Measurements from ENCODE around the gene NMNAT1.
A peak's percentile ranks its signal among the peaks of the same experiment; 100 is the strongest.
"Not testable (repeated sequence)": the region's sequence is repeated elsewhere in the genome, so short reads cannot be mapped to it uniquely, and the experiment has no call there.

NMNAT1 gene

GRCh38 chr1:9942939-9943788 is at the start of gene NMNAT1, which contains the start of gene LZIC:
NMNAT1 (plus strand) TSS chr1:9943475; CDS start chr1:9972074, 28,599 bp downstream.
LZIC (minus strand) TSS chr1:9943391; CDS start chr1:9936619, 6,772 bp downstream.
- DNase-seq: peak; percentile 90 to 91

DNA sequence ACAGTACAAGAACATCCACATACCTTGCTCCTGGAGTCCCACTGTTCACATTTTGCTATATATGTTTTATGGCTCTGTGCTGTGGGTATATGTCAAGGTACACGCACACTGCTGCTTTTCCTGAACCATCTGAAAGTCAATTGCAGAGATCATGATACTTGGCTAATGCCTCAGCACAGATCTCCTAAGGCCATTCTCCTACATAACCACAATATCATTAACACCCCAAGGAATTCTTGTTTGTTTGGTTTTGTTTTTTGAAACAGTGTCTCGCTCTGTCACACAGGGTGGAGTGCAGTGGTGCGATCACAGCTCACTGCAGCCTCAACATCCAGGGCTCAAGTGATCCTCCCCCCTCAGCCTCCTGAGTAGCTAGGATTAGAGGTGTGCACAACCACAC is 49.2 kb upstream of the NMNAT1 start:
- no peak for DNase-seq

DNA sequence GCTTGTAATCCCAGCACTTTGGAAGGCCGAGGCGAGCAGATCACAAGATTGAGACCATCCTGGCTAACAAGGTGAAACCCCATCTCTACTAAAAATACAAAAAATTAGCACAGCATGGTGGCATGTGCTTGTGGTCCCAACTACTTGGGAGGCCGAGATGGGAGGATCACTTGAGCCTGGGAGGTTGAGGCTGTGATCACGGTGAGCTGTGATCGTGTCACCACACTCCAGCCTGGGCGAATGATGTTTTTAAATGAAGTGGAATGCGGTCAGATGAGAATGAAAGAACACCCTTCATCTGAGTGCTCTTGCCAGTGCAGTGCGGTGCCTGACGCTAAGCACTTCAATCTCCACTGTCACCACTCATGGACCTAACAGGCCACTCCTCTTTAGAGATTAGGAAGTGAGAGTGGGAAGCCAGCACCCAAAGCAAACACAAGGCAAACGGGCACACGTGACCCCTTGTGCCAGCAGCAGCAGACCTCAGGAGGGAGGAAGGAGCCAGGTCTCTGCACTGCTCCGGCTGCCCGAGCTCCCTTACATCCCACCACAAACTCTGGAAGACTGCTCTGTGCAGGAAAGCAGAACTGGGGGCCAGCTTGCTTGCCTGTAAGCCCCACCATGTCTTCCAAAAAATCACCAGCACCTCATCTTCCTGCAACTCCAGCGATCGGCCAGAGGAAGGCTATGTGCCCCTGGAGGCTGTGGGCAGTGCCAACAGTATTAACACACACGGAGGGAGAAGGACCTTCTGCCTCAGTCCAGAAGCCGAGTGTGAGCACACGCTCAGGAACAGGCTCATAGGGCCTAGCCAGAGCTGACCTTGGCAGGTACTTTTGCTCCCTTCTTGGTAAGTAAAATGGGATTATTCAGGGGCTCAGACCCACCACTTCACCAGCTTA is 42.9 kb upstream of the NMNAT1 start:
- DNase-seq: peak; percentile 70 to 76

- no peak for DNase-seq
Observed at GRCh38 chr1:9901148-9902059, 41.9 kb upstream of the NMNAT1 start.

GRCh38 chr1:9902060-9902452 is 41.2 kb upstream of the NMNAT1 start:
- DNase-seq: no peak

- no peak for DNase-seq
Observed at GRCh38 chr1:9903801-9904527, 39.3 kb upstream of the NMNAT1 start.

DNA sequence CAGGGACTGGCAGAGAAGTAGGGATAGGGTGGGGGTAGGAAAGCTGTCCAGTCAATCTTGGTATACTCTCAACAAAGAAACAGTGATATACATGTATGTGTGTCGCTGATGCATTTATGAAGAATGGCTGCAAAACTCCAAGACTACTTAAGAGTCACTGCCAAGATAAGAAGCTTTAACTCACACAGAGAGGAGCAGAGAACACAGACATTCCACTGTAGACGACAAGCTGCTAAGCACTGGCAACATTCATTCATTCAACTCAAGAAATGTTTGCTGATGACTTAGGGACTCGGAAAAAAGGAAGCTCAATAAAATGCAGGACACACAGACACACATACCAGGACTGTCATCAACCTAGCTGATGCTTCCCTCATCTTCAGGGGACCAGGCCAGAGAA is 38.7 kb upstream of the NMNAT1 start:
- no peak for DNase-seq

- DNase-seq: no peak
Observed at GRCh38 chr1:9905010-9905409, 38.3 kb upstream of the NMNAT1 start.

DNA sequence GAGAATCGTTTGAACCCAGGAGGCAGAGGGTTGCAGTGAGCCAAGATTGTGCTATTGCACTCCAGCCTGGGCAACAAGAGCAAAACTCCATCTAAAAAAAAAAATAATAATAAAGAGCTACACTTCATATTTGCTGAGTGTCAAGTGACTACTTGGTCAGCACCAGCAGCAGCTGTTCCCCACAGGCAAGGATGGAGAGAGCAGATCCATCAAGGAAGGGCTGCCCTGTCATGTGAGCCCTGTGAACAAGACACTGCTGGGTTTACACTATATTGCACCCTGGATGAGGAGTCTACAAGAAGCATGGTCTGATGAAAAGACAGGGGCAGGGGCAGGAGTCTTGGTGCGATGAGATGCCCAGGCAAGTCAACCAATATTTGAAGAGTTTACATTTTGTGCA is 36.8 kb upstream of the NMNAT1 start:
- no peak for DNase-seq

- DNase-seq: no peak
Observed at GRCh38 chr1:9907441-9907840, 35.8 kb upstream of the NMNAT1 start.

DNA sequence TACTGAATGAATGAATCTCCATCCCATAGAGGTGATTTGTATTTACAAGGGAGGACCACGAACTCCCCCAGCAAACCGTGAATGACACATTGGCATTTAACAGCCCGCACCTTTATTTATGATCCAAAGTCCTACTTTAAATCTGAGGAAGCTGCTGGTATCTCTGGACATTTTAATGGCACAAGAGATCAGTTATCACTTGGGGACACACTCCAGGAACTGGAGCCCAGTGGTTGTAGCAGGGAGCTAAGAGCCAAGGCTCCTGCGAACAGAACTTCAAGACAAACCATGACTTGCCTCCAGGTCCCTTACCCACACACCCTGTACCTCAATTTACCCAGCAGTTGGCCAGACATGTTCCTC is 34.4 kb upstream of the NMNAT1 start:
- no peak for DNase-seq

GRCh38 chr1:9909234-9910046 is 33.8 kb upstream of the NMNAT1 start:
- DNase-seq: no peak

- DNase-seq: no peak
Observed at GRCh38 chr1:9910076-9910422, 33.2 kb upstream of the NMNAT1 start, which contains the start of gene CTNNBIP1. CTNNBIP1 (minus strand) TSS chr1:9910269; CDS start chr1:9872064, 38,205 bp downstream.

DNA sequence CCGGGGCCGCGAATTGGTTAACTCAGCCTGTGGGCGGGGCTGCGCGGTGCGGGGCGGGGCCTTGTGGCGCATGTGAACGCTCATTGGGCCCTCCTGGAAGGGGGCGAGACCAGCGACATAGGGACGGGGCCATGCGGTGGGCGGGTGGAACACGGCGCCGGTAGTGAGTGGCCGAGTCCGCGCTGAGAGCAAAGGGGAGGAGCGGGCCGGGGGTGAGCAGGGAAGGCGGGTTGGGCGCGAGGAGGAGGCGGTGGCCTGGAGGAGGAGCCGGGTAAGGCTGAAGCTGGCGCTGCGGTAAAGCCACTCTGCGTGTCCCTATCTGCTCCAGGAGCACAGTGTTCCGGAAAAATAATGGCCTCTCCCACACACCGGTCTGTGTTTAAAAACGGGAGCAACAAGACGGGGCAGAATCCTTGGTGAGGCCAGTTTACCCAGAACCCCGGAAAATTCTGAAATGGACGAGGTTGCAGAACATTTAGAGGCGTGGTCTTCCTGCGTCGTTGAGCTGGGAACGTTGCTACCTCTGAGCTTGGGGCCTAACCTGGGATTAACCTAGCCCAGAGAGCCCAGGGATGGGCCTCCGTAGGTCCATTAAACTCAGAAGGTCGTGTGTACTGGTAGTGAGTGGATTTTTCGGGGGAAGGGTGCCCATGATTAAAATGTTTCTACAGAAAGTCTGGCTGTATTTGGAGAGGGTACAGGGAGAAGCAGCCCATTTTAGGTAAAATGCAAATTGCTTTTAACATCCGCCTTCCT is 32.7 kb upstream of the NMNAT1 start:
- peak; percentile 96 to 98 for DNase-seq

- no peak for DNase-seq
Observed at GRCh38 chr1:9912264-9912936, 30.9 kb upstream of the NMNAT1 start.

- no peak for DNase-seq
Observed at GRCh38 chr1:9914610-9914937, 28.7 kb upstream of the NMNAT1 start.

GRCh38 chr1:9916452-9916851 is 26.8 kb upstream of the NMNAT1 start:
- no peak for DNase-seq

DNA sequence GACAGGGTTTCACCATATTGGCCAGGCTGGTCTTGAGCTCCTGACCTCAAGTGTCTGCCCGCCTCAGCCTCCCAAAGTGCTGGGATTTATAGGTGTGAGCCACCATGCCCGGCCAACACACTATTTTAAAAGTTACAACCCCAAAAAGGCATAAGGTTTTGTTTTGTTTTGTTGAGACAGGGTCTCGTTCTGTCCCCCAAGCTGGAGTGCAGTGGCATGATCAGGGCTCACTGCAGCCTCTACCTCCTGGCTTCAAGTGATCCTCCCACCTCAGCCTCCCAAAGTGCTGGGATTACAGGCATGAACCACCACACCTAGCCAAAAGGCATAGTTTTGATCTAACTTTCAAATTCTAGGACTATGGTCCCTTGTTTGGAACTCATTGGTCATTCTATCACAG is 25.8 kb upstream of the NMNAT1 start:
- DNase-seq: not testable (repeated sequence)

DNA sequence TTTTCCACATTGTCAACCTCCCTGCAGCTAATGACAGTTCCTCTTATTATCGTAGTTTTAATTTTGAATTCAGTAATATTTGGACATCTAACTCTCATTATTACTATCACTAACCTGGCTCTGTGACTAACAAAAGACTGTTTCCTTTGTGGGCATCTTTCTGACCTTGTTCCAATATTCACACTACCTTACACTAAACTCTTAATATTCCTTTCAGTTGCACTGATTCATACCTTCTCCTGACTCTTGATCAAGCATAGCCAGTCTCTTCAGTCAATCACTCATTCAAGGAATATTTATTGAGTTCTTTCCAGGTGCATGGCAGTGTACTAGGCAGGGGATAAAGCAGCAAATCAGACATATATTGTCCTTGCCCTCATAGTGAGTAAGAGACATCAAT is 25.4 kb upstream of the NMNAT1 start:
- no peak for DNase-seq

DNA sequence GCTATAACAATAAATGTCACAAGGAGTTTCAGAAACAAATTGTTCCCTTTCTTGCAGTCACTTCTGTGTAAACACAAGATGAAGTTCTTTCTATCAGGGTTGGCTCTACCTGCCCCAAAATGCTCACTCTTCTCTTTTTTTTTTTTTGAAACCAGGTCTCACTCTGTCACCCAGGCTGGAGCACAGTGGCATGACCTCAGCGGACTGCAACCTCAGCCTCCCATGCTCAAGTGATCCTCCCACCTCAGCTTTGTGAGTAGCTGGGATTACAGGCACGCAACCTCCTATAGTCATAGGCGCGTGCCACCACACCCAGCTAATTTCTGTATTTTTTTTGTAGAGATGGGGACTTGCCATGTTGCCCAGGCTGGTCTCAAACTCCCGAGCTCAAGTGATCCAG is 22.7 kb upstream of the NMNAT1 start:
- no peak for DNase-seq

All from SHP77 (cell line).